Fibroblast of pulmonary artery (primary cell): ENCODE data around the gene AP3B1.

Experiments
- DNase-seq: peaks from one replicate; pipeline ENCODE4 v3.0.0-alpha.2; 2010; ENCODE audit warnings: low read depth
- H3K4me3 ChIP-seq: replicated peaks from 2 replicates; pipeline ENCODE4 v1.5.1; 2011; ENCODE audit warnings: low read depth, mild to moderate bottlenecking, control low read depth, low read length, moderate library complexity
- CTCF ChIP-seq: IDR thresholded peaks from 2 replicates; pipeline ENCODE4 v1.5.1; 2011; ENCODE audit warnings: mild to moderate bottlenecking, control low read depth, low read length, inconsistent platforms; ENCODE audit errors: missing control alignments

AP3B1 gene

GRCh38 chr5:78113689-78114264 is 180.7 kb downstream of the AP3B1 start:
- no peak overlapping the region for H3K4me3 ChIP-seq
- no peak for DNase-seq
- no peak for TF ChIP-seq CTCF

- TF ChIP-seq CTCF: no peak
- no peak overlapping the region for H3K4me3 ChIP-seq
- no peak for DNase-seq
These were observed 181.6 kb downstream of the AP3B1 start for GRCh38 chr5:78112931-78113330.

- DNase-seq: no peak
- no peak for TF ChIP-seq CTCF
- no peak overlapping the region for H3K4me3 ChIP-seq
These were observed 184.6 kb downstream of the AP3B1 start for GRCh38 chr5:78109891-78110324.

- no peak for DNase-seq
- no peak for TF ChIP-seq CTCF
- H3K4me3 ChIP-seq: no peak overlapping the region
These were observed 185.9 kb downstream of the AP3B1 start for GRCh38 chr5:78108564-78108963.

GRCh38 chr5:78103232-78103918 is 191.1 kb downstream of the AP3B1 start:
- DNase-seq: no peak
- TF ChIP-seq CTCF: no peak
- H3K4me3 ChIP-seq: no peak overlapping the region

GRCh38 chr5:78102500-78102899 is 192.0 kb downstream of the AP3B1 start:
- no peak overlapping the region for H3K4me3 ChIP-seq
- DNase-seq: peak; percentile 12
- no peak for TF ChIP-seq CTCF

GRCh38 chr5:78095125-78095524 is 199.4 kb downstream of the AP3B1 start:
- no peak overlapping the region for H3K4me3 ChIP-seq
- no peak for TF ChIP-seq CTCF
- no peak for DNase-seq
